Activated naive CD8-positive, alpha-beta T cell (primary cell): ENCODE data around the gene LRRC32.

ENCODE experiments used
- H3K27ac Mint-ChIP-seq: one replicate; pipeline ENCODE4 v1.8.0; 2021; ENCODE audit warnings: mixed read lengths
- H3K27me3 Mint-ChIP-seq: one replicate; pipeline ENCODE4 v1.8.0; 2021; ENCODE audit warnings: mixed read lengths
- H3K36me3 Mint-ChIP-seq: one replicate; pipeline ENCODE4 v1.8.0; 2021; ENCODE audit warnings: mixed read lengths
- H3K4me1 Mint-ChIP-seq: one replicate; pipeline ENCODE4 v1.8.0; 2021; ENCODE audit warnings: low read depth, mixed read lengths
- H3K4me3 Mint-ChIP-seq: one replicate; pipeline ENCODE4 v1.8.0; 2021; ENCODE audit warnings: mild to moderate bottlenecking, mixed read lengths
- H3K9me3 Mint-ChIP-seq: one replicate; pipeline ENCODE4 v1.8.0; 2021; ENCODE audit warnings: low read depth, mixed read lengths

Gene LRRC32

GRCh38 chr11:76676636-76677457 lies 6.3 kb upstream of the LRRC32 start:
- Mint-ChIP-seq H3K36me3 (no peaks in the 10 kb centered on the region), H3K27ac (no peak overlapping the region), H3K9me3 (no peaks in the 10 kb centered on the region), H3K4me3 (no peak overlapping the region), H3K4me1 (peaks cover 17% of the 10 kb centered on the region), H3K27me3 (peaks cover 2% of the 10 kb centered on the region)

DNA sequence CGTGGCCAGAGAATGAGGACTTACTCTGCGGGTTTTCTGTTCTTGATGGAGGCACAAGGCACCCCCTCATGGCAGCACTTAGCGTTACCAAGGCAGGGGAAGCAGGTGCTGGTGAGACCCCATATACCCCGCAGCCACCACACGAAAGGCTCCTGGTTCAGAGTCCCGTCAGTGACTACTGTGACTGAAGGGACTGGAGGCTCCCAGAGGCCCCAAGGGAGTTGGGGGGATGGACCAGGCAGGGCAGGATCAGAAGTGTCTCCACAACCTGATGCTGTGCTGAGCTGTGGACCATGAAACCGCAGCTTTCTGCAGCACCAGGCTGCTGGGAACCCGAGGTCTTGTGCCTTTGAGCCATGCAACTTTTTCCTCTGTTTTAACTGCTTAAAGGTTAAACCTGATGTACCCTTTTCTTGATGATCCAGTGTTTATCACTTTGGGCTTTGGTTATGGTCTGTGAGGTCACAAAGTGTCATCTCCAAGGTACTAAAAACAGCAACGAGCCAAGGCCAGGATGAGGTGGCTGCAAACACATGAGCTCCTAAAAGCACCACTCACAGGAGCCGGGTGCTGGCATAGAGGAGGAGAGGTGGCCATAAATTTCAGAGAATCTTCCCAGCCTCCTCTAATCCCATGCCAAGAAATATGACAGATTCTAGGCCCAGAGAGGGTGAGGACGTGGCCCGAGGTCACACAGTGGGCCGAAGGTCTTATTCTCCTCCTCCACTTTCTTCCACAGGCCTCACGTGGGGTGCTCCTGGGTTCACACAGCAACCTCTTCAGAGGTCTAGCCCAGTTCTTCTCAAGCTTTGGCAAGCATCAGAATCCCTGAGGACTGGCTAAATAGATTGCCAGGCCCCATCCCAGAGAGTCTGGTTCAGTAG lies 4.2 kb upstream of the LRRC32 start:
- Mint-ChIP-seq H3K4me3 (no peak overlapping the region), H3K9me3 (no peaks in the 10 kb centered on the region), H3K27me3 (peaks cover 2% of the 10 kb centered on the region), H3K4me1 (peaks cover 26% of the 10 kb centered on the region), H3K36me3 (no peaks in the 10 kb centered on the region), H3K27ac (no peak overlapping the region)

DNA sequence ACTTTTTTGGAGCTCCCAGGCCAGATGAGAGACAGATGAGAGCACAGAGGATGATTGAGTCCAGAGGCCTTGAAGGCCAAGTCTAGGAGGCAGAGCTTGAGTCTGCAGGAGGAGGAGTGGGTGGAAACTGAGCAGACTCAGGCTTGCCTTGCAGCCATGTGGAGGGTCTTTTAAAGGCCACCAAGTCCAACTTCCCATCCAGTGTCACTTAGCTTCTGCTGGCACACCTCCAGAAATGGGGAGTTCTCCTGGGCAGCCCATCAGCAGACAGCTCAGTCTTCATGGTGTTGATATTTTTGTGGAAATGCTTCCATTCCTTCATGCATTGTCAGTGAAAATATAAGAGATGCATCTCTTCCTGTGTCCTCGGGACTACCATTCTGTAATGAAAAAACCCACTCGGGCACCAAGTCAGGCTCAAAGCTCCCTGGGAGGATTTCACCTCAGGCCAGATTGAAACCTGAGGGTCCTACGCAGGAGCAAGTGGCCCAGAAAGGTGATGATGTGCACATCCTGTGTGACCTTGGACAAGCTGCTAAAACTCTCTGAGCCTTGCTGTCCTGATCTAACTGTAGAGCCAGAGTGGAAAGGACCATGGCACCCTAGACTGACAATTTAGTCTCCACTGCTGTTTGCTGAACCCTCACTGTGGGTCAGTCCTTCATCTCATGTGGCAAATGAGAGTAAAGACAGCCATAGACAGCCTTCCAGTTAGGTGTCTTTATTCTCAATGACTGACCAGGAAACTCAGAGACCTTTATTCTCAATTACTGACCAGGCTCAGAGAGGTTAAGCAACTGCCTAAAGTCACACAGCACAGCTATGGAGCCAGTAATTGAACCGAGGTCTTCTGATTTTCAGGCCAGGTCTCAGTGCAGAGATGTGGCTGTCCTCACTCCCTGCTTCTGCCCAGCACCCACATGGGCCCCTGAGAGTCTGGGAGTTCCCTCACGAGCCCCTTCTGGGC lies 2.9 kb upstream of the LRRC32 start:
- Mint-ChIP-seq H3K4me1 (peaks cover 27% of the 10 kb centered on the region), H3K36me3 (no peaks in the 10 kb centered on the region), H3K27ac (peak overlapping the region; percentile 54), H3K4me3 (peak overlapping the region; percentile 46), H3K9me3 (no peaks in the 10 kb centered on the region), H3K27me3 (peaks cover 2% of the 10 kb centered on the region)

GRCh38 chr11:76672431-76673175 lies 2.1 kb upstream of the LRRC32 start:
- no peaks in the 10 kb centered on the region for H3K9me3 Mint-ChIP-seq
- peak overlapping the region; percentile 46 for H3K4me3 Mint-ChIP-seq
- peak overlapping the region; percentile 54 for H3K27ac Mint-ChIP-seq

DNA sequence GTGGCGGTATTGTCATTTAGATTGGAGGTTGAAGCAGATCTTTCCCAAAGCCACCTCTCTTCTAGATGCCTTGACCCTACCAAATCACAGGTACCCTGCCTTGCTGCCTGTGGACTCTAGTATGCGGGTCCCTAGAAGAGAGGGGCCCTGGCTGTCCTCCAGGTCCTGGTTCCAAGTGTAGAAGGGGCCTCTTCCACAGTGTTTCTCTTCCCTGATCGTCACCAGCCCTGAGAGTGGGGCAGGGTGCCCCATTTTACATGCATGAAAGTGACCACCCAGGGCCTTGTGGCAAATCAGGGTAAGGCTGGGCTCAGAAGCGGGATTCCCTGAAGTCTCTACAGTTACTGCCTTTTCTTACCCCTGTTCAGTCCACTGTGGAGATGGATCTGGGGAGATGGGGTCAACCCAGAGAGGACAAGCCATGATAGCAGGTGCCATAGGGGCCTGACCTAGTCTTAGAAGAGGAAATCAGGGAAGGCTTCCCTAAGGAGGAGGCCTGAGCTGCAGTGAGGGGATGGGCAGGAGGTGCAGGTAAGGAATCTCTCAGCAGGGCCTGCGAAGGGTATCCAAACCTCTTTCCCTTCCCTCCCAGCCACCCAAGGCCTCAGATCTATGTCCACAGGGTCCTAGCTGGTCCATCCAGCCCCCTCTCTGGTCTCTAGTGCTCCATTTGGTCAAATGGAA lies 1.2 kb upstream of the LRRC32 start:
- Mint-ChIP-seq H3K27ac (no peak overlapping the region), H3K36me3 (no peaks in the 10 kb centered on the region), H3K4me1 (peaks cover 27% of the 10 kb centered on the region), H3K4me3 (peak overlapping the region; percentile 70), H3K9me3 (no peaks in the 10 kb centered on the region), H3K27me3 (peaks cover 2% of the 10 kb centered on the region)

More at GRCh38 chr11:76672431-76673175, 2.1 kb upstream of the LRRC32 start:
- Mint-ChIP-seq H3K36me3 (no peaks in the 10 kb centered on the region), H3K4me1 (peaks cover 27% of the 10 kb centered on the region), H3K27me3 (peaks cover 2% of the 10 kb centered on the region)

GRCh38 chr11:76671237-76671592 lies 668 bp upstream of the LRRC32 start:
- no peaks in the 10 kb centered on the region for H3K9me3 Mint-ChIP-seq
- no peak overlapping the region for H3K27ac Mint-ChIP-seq
- H3K27me3 Mint-ChIP-seq: peaks cover 2% of the 10 kb centered on the region
- peak overlapping the region; percentile 70 for H3K4me3 Mint-ChIP-seq
- no peaks in the 10 kb centered on the region for H3K36me3 Mint-ChIP-seq
- H3K4me1 Mint-ChIP-seq: peaks cover 27% of the 10 kb centered on the region

GRCh38 chr11:76669901-76670484 lies 554 bp downstream of the LRRC32 start:
- H3K9me3 Mint-ChIP-seq: no peaks in the 10 kb centered on the region
- H3K36me3 Mint-ChIP-seq: no peaks in the 10 kb centered on the region
- peak overlapping the region; percentile 16 for H3K27ac Mint-ChIP-seq
- H3K4me1 Mint-ChIP-seq: peaks cover 34% of the 10 kb centered on the region
- peaks cover 2% of the 10 kb centered on the region for H3K27me3 Mint-ChIP-seq
- H3K4me3 Mint-ChIP-seq: peak overlapping the region; percentile 78

GRCh38 chr11:76668362-76669155 lies 2.0 kb downstream of the LRRC32 start:
- Mint-ChIP-seq H3K4me3 (peak overlapping the region; percentile 35), H3K27me3 (peaks cover 2% of the 10 kb centered on the region)

DNA sequence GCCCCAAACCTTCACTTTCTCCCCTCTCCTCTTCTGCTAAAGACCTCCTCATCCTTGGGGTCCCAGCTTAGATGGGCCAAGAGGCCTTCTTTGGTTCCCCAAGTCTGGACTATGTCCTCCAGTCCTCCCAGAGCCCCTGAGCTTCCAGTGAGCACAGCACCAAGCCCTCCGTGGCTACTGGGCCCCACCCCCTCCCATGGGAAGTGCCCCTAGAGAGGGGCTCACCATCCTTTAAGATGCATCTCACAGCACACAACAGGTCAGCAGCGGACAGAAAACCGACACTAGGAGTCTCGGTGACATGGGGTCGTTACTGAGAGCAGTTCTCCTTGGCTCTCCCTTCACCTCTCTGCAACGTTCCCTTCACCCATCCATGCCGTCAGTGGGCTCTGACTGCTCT lies 2.7 kb downstream of the LRRC32 start:
- H3K27ac Mint-ChIP-seq: no peak overlapping the region

More at GRCh38 chr11:76668362-76669155, 2.0 kb downstream of the LRRC32 start:
- H3K27ac Mint-ChIP-seq: no peak overlapping the region
- H3K36me3 Mint-ChIP-seq: no peaks in the 10 kb centered on the region
- no peaks in the 10 kb centered on the region for H3K9me3 Mint-ChIP-seq
- H3K4me1 Mint-ChIP-seq: peaks cover 46% of the 10 kb centered on the region

DNA sequence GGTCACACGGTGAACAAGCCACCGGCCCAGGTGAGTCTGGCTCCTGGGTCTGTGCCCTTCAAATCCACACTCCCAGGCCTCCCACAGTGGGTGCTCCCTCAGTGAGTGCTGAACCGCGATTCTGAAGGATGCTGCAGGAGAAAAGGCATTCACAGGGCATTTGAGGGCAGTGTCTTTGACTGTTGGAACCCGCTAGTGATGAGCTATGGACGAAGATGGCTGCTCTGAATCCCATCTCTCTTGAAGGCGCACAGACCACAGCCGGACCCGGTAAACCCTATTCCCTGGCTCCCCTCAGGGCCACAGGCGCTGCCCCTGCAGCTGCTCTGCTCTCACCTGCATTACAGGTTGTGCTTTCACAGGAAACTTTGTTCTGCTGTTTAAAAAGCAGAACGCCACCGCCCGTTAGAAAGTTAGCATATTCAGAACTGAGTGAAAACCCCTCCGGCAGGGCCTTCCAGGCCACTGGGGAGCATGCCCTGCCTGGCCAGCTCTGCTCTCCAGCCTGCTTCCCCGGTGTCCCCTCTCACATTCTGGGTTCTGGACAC lies 3.2 kb downstream of the LRRC32 start:
- H3K4me1 Mint-ChIP-seq: peaks cover 39% of the 10 kb centered on the region
- H3K27ac Mint-ChIP-seq: no peak overlapping the region
- no peak overlapping the region for H3K4me3 Mint-ChIP-seq
- H3K27me3 Mint-ChIP-seq: peaks cover 2% of the 10 kb centered on the region
- no peaks in the 10 kb centered on the region for H3K9me3 Mint-ChIP-seq
- H3K36me3 Mint-ChIP-seq: no peaks in the 10 kb centered on the region

More for the DNA sequence above, 2.7 kb downstream of the LRRC32 start:
- Mint-ChIP-seq H3K4me3 (peak overlapping the region; percentile 19), H3K36me3 (no peaks in the 10 kb centered on the region), H3K27me3 (peaks cover 2% of the 10 kb centered on the region), H3K4me1 (peaks cover 42% of the 10 kb centered on the region), H3K9me3 (no peaks in the 10 kb centered on the region)

DNA sequence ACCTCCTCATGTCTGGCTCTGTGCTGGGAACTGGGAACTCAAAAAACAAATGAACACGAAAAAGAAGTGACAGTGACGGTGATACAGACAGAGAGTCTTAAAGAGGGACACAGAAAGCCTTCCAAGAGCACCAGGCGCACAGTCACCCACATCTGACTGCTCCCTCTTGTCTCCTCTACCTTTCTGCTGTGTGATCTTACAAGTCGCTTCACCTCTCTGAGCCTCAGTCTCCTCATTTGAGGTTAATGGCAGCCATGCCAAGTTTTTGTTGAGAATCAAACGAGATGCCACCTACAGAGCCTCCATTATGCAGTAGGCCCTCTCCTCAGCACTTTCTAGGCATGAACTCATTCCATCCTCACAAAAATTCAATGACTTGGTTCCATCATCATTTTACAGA lies 3.7 kb downstream of the LRRC32 start:
- Mint-ChIP-seq H3K9me3 (no peaks in the 10 kb centered on the region), H3K4me1 (peaks cover 34% of the 10 kb centered on the region), H3K27ac (no peak overlapping the region), H3K36me3 (no peaks in the 10 kb centered on the region), H3K4me3 (no peak overlapping the region), H3K27me3 (peaks cover 2% of the 10 kb centered on the region)

DNA sequence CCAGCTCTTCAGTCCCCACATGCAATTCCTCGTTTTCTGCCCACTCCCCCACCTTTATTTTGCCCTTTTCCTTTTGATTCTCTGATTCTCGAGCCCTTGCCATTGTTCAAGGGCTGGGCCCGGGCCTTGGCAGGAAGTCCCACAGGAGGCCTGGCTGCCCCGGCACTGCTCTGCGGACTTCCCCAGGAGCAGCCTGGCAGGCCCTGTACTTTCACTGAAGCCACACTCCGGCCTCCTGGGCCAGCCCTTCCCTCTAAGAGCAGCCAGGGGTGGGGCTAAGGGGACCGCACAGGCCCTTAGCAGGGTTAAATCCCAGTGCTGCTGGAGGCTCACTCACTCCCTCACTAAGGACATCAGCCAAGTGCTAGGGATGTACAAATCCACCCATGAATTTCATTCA lies 4.1 kb downstream of the LRRC32 start:
- Mint-ChIP-seq H3K27me3 (peaks cover under 1% of the 10 kb centered on the region), H3K36me3 (no peaks in the 10 kb centered on the region), H3K27ac (no peak overlapping the region), H3K4me1 (peaks cover 30% of the 10 kb centered on the region), H3K9me3 (no peaks in the 10 kb centered on the region), H3K4me3 (no peak overlapping the region)
